Transverse colon (tissue), 4 donors: ENCODE data around the gene MTARC2. TPM values are rescaled to one million over a fixed set of nuclear protein-coding genes. Genes with fewer than 3 reads are reported as not detected.
A peak's percentile ranks its signal among the peaks of the same experiment; 100 is the strongest.
"Not testable (repeated sequence)": the region's sequence is repeated elsewhere in the genome, so short reads cannot be mapped to it uniquely, and the experiment has no call there.

Experiments
- DNase-seq: peaks from one replicate; pipeline ENCODE4 v3.0.0-alpha.2; 2019
- H3K27ac ChIP-seq, 4 donors: fragments of 200-600 bp; sonication (generic); 2 replicates each; pipeline ENCODE4 v1.5.1; 2016 to 2018; ENCODE audit warnings: inconsistent platforms in 4 of 4
- H3K27me3 ChIP-seq: fragments of 200-600 bp; sonication (generic); 2 replicates; pipeline ENCODE4 v1.5.1; 2017; ENCODE audit warnings: inconsistent platforms
- H3K36me3 ChIP-seq, 4 donors: fragments of 200-600 bp; sonication (generic); 2 replicates each; pipeline ENCODE4 v1.5.1; 2017 to 2019; ENCODE audit warnings: inconsistent platforms in 4 of 4
- H3K4me1 ChIP-seq, 4 donors: fragments of 200-600 bp; sonication (generic); 2 replicates each; pipeline ENCODE4 v1.5.1; 2017 to 2020; ENCODE audit warnings: inconsistent platforms in 4 of 4
- H3K4me3 ChIP-seq, 4 donors: fragments of 200-600 bp; sonication (generic); 1 replicate in 1 of 4; 2 replicates in 3 of 4; pipeline versions ENCODE4 v1.5.1 to v1.6.1; 2017 to 2019; ENCODE audit warnings: inconsistent platforms in 4 of 4
- H3K9me3 ChIP-seq, 2 donors: fragments of 200-600 bp; sonication (generic); 2 replicates each; pipeline ENCODE4 v1.5.1; 2017 to 2019; ENCODE audit warnings: inconsistent platforms in 2 of 2
- EP300 ChIP-seq: sonication (generic); formaldehyde crosslinking; IDR thresholded peaks from one replicate; pipeline ENCODE4 v1.6.1; 2017; ENCODE audit warnings: antibody characterized with exemption, low read depth
- POLR2A ChIP-seq: fragments of 450-650 bp; IDR thresholded peaks from one replicate; pipeline ENCODE4 v1.6.1; 2016; ENCODE audit warnings: antibody characterized with exemption, mild to moderate bottlenecking, moderate library complexity
- POLR2AphosphoS5 ChIP-seq, 3 donors: sonication (generic); formaldehyde crosslinking; IDR thresholded peaks; one replicate each; pipeline ENCODE4 v1.6.1; 2016; ENCODE audit warnings: antibody characterized with exemption in 3 of 3
- WGBS, 2 donors: methylation state at CpG; one replicate each; pipeline ENCODE4 v1.1.5; 2018; ENCODE audit warnings: low coverage in 1 of 2; 5-methylcytosine and 5-hydroxymethylcytosine counted together
- in situ Hi-C, 4 donors: fragments of 200-750 bp; cut with MboI; loops; one replicate each; pipeline versions ENCODE4 v1.15.0 to v1.15.1; 2017; ENCODE audit warnings: low sequenced_read_pairs in 3 of 4, low pct_ligation_motif_present in 1 of 4, low pct_unique_long_range_greater_than_20kb in 1 of 4
- intact Hi-C: fragments of 100-400 bp; cut with DNase I; formaldehyde crosslinking; loops from one replicate; pipeline ENCODE4 v1.15.1; 2023; ENCODE audit warnings: low total_unique reads
- total RNA-seq, 4 donors: library from RNA; depleted of rRNA; stranded (reverse); fragments of >200 nt; gene quantifications; one replicate each; pipeline ENCODE4 v1.1.0, GENCODE V29; 2016
- TF ChIP-seq, protein P1 (sequence below), 5 experiments: fragments of 200-600 bp in 3 of 5; fragments of 450-650 bp in 2 of 5; sonication (generic) in 3 of 5; IDR thresholded peaks; 1 replicate in 2 of 5; 2 replicates in 3 of 5; pipeline ENCODE4 v1.5.1; 2016 to 2017; ENCODE audit warnings: antibody characterized with exemption in 5 of 5, inconsistent platforms in 3 of 5, mild to moderate bottlenecking in 2 of 5, moderate library complexity in 1 of 5

Gene MTARC2
- total RNA-seq, 4 donors from 2014 or later: 28.4 to 199 (median 41.7) TPM

DNA sequence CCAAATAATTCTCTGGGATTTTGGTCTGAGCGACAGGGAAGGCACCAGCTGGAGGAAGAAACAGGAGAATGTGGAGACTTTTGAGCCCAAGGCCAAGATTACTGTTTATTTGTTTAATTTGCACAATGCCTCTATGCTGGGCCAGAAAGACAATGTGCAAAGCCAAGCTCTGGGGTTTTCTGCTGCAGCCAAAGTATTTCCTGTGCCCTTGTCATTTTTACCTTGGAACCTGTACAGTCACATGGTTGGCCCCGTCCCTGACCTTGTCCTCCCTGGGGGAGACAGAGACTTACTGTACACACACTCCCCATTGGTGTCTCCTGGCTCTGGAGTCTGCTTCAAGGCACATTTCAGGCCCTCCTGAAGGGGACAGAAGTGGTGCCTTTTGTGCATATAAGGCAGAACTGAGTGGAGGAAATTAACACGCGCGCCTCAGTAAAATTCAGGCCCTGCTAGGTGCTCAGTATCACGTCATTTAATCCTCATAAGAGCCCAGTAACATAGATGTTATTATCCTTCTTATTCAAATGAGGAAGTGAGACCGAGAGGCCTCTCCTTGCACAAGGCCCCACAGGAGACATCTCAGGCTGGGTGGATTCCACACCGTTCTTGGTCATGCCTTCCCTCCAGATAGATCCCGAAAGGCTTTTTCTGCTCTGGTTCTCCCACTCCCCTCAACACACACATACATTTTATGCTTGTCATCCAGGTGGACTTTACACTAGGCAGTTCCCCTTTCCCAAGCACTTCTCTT, 36.9 kb upstream of the MTARC2 start:
- no peak for TF ChIP-seq POLR2A
- TF ChIP-seq EP300: no peak
- TF ChIP-seq, protein P1, sequence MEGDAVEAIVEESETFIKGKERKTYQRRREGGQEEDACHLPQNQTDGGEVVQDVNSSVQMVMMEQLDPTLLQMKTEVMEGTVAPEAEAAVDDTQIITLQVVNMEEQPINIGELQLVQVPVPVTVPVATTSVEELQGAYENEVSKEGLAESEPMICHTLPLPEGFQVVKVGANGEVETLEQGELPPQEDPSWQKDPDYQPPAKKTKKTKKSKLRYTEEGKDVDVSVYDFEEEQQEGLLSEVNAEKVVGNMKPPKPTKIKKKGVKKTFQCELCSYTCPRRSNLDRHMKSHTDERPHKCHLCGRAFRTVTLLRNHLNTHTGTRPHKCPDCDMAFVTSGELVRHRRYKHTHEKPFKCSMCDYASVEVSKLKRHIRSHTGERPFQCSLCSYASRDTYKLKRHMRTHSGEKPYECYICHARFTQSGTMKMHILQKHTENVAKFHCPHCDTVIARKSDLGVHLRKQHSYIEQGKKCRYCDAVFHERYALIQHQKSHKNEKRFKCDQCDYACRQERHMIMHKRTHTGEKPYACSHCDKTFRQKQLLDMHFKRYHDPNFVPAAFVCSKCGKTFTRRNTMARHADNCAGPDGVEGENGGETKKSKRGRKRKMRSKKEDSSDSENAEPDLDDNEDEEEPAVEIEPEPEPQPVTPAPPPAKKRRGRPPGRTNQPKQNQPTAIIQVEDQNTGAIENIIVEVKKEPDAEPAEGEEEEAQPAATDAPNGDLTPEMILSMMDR (IDR thresholded peaks at IDR 0.05): no peak
- TF ChIP-seq POLR2AphosphoS5 (IDR thresholded peaks at IDR 0.05): no peak
- H3K9me3 ChIP-seq: no peaks in the 10 kb centered on the region
- H3K27ac ChIP-seq: no peak overlapping the region
- H3K4me1 ChIP-seq: peaks cover 0 to 8% (median 2%) of the 10 kb centered on the region in 4 donors
- no peak for DNase-seq
- H3K27me3 ChIP-seq: no peaks in the 10 kb centered on the region
- no peaks in the 10 kb centered on the region for H3K36me3 ChIP-seq
- H3K4me3 ChIP-seq: no peak overlapping the region
- in situ Hi-C loops: no loop called here
- intact Hi-C loops: no loop called here
- WGBS, 2 donors: 78 to 89% methylated on average over 5 to 9 of the region's 9 CpGs

DNA sequence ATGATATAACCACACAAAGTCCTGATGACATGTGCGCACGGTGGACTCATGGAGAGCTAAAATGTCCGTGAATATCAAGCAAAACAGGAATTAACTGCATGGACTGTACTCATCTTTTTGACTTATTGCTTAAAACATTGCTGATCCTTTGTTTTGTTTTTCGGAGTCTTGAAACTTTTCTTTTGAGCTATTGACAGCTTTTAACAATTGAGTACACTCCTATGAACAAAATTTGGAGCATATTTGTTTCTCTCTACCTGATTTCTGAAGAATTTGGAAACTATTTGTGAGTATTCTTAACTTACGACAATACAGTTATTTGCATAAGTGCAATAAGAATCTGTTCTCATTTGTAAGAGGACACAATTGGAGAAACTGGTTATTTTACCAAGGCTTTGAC, 32.1 kb upstream of the MTARC2 start:
- H3K4me1 ChIP-seq, H3K27me3 ChIP-seq, H3K27ac ChIP-seq, H3K36me3 ChIP-seq, H3K4me3 ChIP-seq, in situ Hi-C loops, intact Hi-C loops, DNase-seq, H3K9me3 ChIP-seq: not testable (repeated sequence)
- WGBS, 2 donors: 93 to 94% methylated on average over 5 of the region's 5 CpGs

DNA sequence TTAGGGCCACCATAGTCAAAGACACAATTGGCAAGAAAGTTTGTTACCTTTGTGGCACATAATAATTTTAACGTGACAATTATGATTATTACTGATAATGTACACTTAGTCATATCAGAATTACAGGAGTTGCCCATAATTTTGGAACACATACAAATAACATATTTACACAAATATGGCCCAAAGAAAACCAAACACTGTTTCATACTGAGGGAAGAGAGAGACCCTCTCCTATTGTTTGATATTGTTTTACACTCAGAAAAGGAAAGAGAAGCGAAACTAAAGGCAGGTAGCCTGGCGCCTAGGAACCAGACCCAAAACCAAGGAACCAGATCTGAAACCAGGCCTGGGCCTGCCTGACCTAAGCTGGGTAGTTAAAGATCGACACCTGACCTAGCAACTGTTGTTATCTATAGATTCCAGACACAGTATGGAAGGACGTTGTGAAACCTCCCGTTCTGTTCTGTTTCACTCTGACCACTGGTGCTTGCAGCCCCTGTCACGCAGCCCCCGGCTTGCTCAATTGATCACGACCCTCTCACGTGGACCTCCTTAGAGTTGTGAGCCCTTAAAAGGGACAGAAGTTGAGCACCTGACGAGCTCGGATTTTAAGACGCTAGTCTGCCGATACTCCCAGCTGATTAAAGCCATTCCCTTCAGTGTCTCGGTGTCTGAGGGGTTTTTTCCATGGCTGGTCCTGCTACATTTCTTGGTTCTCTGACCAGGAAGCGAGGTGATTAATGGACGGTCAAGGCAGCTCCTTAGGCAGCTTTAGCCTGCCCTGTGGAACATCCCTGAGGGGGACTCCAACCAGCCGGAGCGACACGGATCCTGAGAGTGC, 30.1 kb upstream of the MTARC2 start:
- Histone ChIP-seq H3K4me3 (no peak overlapping the region), H3K9me3 (no peaks in the 10 kb centered on the region), H3K36me3 (no peaks in the 10 kb centered on the region), H3K4me1 (no peaks in the 10 kb centered on the region), H3K27ac (no peak overlapping the region), H3K27me3 (no peaks in the 10 kb centered on the region)
- 75 to 83% methylated on average over 5 to 20 of the region's 20 CpGs for WGBS, 2 donors
- in situ Hi-C loops: no loop called here
- TF ChIP-seq POLR2AphosphoS5 (IDR thresholded peaks at IDR 0.05) (no peak), EP300 (no peak), POLR2A (no peak)
- TF ChIP-seq, protein P1 (IDR thresholded peaks at IDR 0.05): no peak
- intact Hi-C loops: no loop called here
- no peak for DNase-seq

DNA sequence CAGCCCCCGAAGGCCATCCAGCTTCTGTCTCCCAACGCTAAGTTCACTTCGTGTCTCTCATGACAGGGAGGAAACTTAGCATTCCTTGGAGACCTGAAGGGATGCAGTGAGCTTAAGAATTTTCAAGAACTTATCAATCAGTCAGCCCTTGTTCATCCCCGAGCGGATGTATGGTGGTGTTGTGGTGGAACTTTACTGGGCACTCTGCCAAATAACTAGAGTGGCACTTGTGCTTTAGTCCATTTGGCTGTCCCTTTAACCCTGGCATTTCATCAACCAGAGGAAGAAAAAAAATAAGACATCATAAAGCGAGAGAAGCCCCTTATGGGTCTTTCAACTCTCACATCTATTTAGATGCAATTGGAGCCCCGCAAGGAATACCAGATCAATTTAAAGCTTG, 26.9 kb upstream of the MTARC2 start:
- DNase-seq, H3K36me3 ChIP-seq, H3K9me3 ChIP-seq, in situ Hi-C loops, H3K27me3 ChIP-seq, H3K4me1 ChIP-seq, H3K27ac ChIP-seq, intact Hi-C loops, H3K4me3 ChIP-seq: not testable (repeated sequence)
- 85 to 92% methylated on average over 2 to 7 of the region's 7 CpGs for WGBS, 2 donors

DNA sequence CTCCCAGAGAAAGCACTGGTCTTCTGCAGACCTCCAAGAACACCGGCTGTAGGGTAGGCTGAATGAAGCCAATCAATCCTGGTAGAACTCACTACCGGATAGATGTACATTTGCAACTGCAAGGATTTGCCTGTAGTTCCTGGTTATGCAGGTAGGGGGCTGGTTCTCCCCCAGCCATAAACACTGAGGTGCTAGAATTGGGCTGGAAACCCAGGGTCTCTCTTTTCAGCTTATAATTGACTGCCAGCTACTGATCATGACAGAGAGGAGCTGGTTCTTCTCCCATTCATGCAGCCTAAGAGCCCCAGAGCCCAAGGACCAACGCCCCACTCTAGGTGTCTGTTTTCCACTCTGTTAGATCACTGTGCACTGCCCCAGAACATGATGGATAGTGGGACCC, 21.5 kb upstream of the MTARC2 start:
- 79 to 80% methylated on average over 1 to 3 of the region's 3 CpGs for WGBS, 2 donors
- H3K9me3 ChIP-seq: no peaks in the 10 kb centered on the region
- intact Hi-C loops: loop anchor here (5.0 kb wide), 1 partner anchor 34 kb away; the partner anchor contains the start of gene C1orf115
- no peak for DNase-seq
- in situ Hi-C loops: no loop called here
- no peak for TF ChIP-seq EP300
- no peak for TF ChIP-seq POLR2A
- no peak for TF ChIP-seq POLR2AphosphoS5 (IDR thresholded peaks at IDR 0.05)
- TF ChIP-seq, protein P1 (IDR thresholded peaks at IDR 0.05): peak in 1 of 5 experiments; percentile 19
- no peaks in the 10 kb centered on the region for H3K36me3 ChIP-seq
- no peak overlapping the region for H3K4me3 ChIP-seq
- H3K4me1 ChIP-seq: no peaks in the 10 kb centered on the region
- H3K27me3 ChIP-seq: no peaks in the 10 kb centered on the region
- H3K27ac ChIP-seq: no peak overlapping the region
